Keratinocyte (primary cell): ENCODE data around the gene DENND5A. TPM values are rescaled to one million over a fixed set of nuclear protein-coding genes. Genes with fewer than 3 reads are reported as not detected.
A peak's percentile ranks its signal among the peaks of the same experiment; 100 is the strongest.

Source experiments
- DNase-seq: peaks from one replicate; pipeline ENCODE4 v3.0.0-alpha.2; 2011; ENCODE audit warnings: low read depth, missing footprints, low spot score
- FAIRE-seq: peaks from 2 replicates; lab custom pipeline; 2011; peaks lifted over from hg19 to GRCh38; lab: Jason Lieb, UNC
- H2AFZ ChIP-seq: 2 replicates; pipeline ENCODE4 v1.6.0; 2012; ENCODE audit warnings: low read length, control low read depth, inconsistent platforms; ENCODE audit not compliant: control insufficient read depth
- H3K27ac ChIP-seq: 2 replicates; pipeline ENCODE4 v1.5.1; 2011; ENCODE audit warnings: low read length; ENCODE audit not compliant: control insufficient read depth, insufficient read depth
- H3K27me3 ChIP-seq: 3 replicates; pipeline ENCODE4 v1.6.0; 2011; ENCODE audit warnings: low read length; ENCODE audit not compliant: control insufficient read depth, insufficient read depth; ENCODE audit errors: extremely low read depth
- H3K36me3 ChIP-seq, 2 experiments: 2 replicates in 1 of 2; 3 replicates in 1 of 2; pipeline ENCODE4 v1.5.1; 2011; ENCODE audit warnings: low read length in 2 of 2, mild to moderate bottlenecking in 1 of 2; ENCODE audit not compliant: control insufficient read depth in 2 of 2, insufficient read depth in 2 of 2; ENCODE audit errors: extremely low read depth in 1 of 2
- H3K4me1 ChIP-seq: 3 replicates; pipeline ENCODE4 v1.5.1; 2011; ENCODE audit warnings: low read length; ENCODE audit not compliant: control insufficient read depth, insufficient read depth; ENCODE audit errors: extremely low read depth
- H3K4me2 ChIP-seq: 3 replicates; pipeline ENCODE4 v1.6.0; 2011; ENCODE audit warnings: low read depth, low read length; ENCODE audit not compliant: control insufficient read depth, insufficient read depth; ENCODE audit errors: extremely low read depth
- H3K4me3 ChIP-seq, 3 experiments: fragments of 200-600 bp in 1 of 3; sonication (generic) in 1 of 3; 2 replicates in 2 of 3; 3 replicates in 1 of 3; pipeline ENCODE4 v1.5.1; 2011 to 2016; ENCODE audit warnings: low read length in 3 of 3, mild to moderate bottlenecking in 3 of 3, control low read depth in 2 of 3, inconsistent platforms in 1 of 3, low read depth in 1 of 3, mixed read lengths in 1 of 3, mixed run types in 1 of 3, moderate library complexity in 1 of 3; ENCODE audit not compliant: control insufficient read depth in 2 of 3, insufficient read depth in 2 of 3; ENCODE audit errors: extremely low read depth in 1 of 3
- H3K79me2 ChIP-seq: 2 replicates; pipeline ENCODE4 v1.6.0; 2012; ENCODE audit warnings: low read length; ENCODE audit not compliant: control insufficient read depth, insufficient read depth
- H3K9ac ChIP-seq: 3 replicates; pipeline ENCODE4 v1.6.0; 2011; ENCODE audit warnings: low read length; ENCODE audit not compliant: control insufficient read depth, insufficient read depth; ENCODE audit errors: extremely low read depth
- H3K9me1 ChIP-seq: 3 replicates; pipeline ENCODE4 v1.6.0; 2011; ENCODE audit warnings: low read length; ENCODE audit not compliant: control insufficient read depth, insufficient read depth; ENCODE audit errors: extremely low read depth
- H3K9me3 ChIP-seq: 2 replicates; pipeline ENCODE4 v1.5.1; 2012; ENCODE audit warnings: low read depth, low read length; ENCODE audit not compliant: control insufficient read depth
- H4K20me1 ChIP-seq: 3 replicates; pipeline ENCODE4 v1.6.0; 2011; ENCODE audit warnings: low read length; ENCODE audit not compliant: control insufficient read depth, insufficient read depth; ENCODE audit errors: extremely low read depth
- CTCF ChIP-seq, 3 experiments: IDR thresholded peaks in 1 of 3; conservative IDR thresholded peaks in 1 of 3; optimal IDR thresholded peaks in 1 of 3; 2 replicates in 2 of 3; 3 replicates in 1 of 3; pipeline versions ENCODE3 to v1.5.1; 2011; ENCODE audit warnings: low read length in 3 of 3, mild to moderate bottlenecking in 3 of 3, moderate library complexity in 2 of 3, control low read depth in 1 of 3, inconsistent platforms in 1 of 3; ENCODE audit not compliant: insufficient read depth in 2 of 3; ENCODE audit errors: extremely low read depth in 1 of 3
- EZH2 ChIP-seq: IDR thresholded peaks from one replicate; pipeline ENCODE4 v1.6.1; 2012; ENCODE audit warnings: inconsistent platforms, mild to moderate bottlenecking, low read length, moderate library complexity
- dilution Hi-C: fragments of 300-500 bp; cut with MboI; formaldehyde crosslinking; loops from one replicate; pipeline ENCODE4 v1.7.0; 2020; ENCODE audit warnings: low sequenced_read_pairs; ENCODE audit not compliant: extremely low pct_ligation_motif_present
- polyA plus RNA-seq, 5 experiments: library from polyadenylated mRNA; depleted of rRNA in 3 of 5; stranded (reverse) in 3 of 5; stranded (forward) in 1 of 5; unstranded in 1 of 5; fragments of >200 nt; gene quantifications; 1 replicate in 1 of 5; 2 replicates in 3 of 5; 3 replicates in 1 of 5; pipeline versions ENCODE4 v1.2.1 to v1.2.3, GENCODE V29; 2011 to 2012; ENCODE audit warnings: missing spikeins in 2 of 5, low read depth in 1 of 5, low replicate concordance in 1 of 5

The DENND5A gene
- polyA plus RNA-seq, 1 donor (not counting 4 experiments of a cell fraction or from before 2014, with no cell fraction given) = 49.1 TPM

- H2AFZ ChIP-seq = no peak overlapping the region
- no peak overlapping the region for H3K4me2 ChIP-seq
- no peak for DNase-seq
- H3K4me1 ChIP-seq = no peaks in the 10 kb centered on the region
- H3K36me3 ChIP-seq = peaks cover 6 to 11% of the 10 kb centered on the region in 2 experiments
- no peaks in the 10 kb centered on the region for H3K79me2 ChIP-seq
- no peak for TF ChIP-seq CTCF (optimal IDR thresholded peaks at IDR 0.05 in 1 of 3, IDR thresholded peaks at IDR 0.05 in 1 of 3, conservative IDR thresholded peaks at IDR 0.05 in 1 of 3; ENCODE audit: extremely low read depth in 1 of 3, insufficient read depth in 2 of 3, low read length in 3 of 3)
- no peak for TF ChIP-seq EZH2
- H3K9ac ChIP-seq = no peak overlapping the region
- no peaks in the 10 kb centered on the region for H3K27me3 ChIP-seq
- no peaks in the 10 kb centered on the region for H4K20me1 ChIP-seq
- no peaks in the 10 kb centered on the region for H3K9me1 ChIP-seq
- no peak for FAIRE-seq
- H3K9me3 ChIP-seq = no peaks in the 10 kb centered on the region
- H3K4me3 ChIP-seq = no peak overlapping the region
- H3K27ac ChIP-seq = no peak overlapping the region
- dilution Hi-C loops = no loop called here
Observed at GRCh38 chr11:9285850-9286587, 20.9 kb upstream of the DENND5A start.

- no peak overlapping the region for H3K9ac ChIP-seq
- DNase-seq (no peak), FAIRE-seq (peak; percentile 93)
- H3K36me3 ChIP-seq = peaks cover 0 to 4% of the 10 kb centered on the region in 2 experiments
- H3K27ac ChIP-seq = no peak overlapping the region
- H4K20me1 ChIP-seq = no peaks in the 10 kb centered on the region
- dilution Hi-C loops = no loop called here
- H3K79me2 ChIP-seq = no peaks in the 10 kb centered on the region
- no peaks in the 10 kb centered on the region for H3K27me3 ChIP-seq
- no peaks in the 10 kb centered on the region for H3K9me1 ChIP-seq
- H2AFZ ChIP-seq = no peak overlapping the region
- no peak overlapping the region for H3K4me3 ChIP-seq
- no peak overlapping the region for H3K4me2 ChIP-seq
- TF ChIP-seq CTCF (optimal IDR thresholded peaks at IDR 0.05 in 1 of 3, IDR thresholded peaks at IDR 0.05 in 1 of 3, conservative IDR thresholded peaks at IDR 0.05 in 1 of 3; ENCODE audit: extremely low read depth in 1 of 3, insufficient read depth in 2 of 3, low read length in 3 of 3) (no peak), EZH2 (no peak)
- no peaks in the 10 kb centered on the region for H3K4me1 ChIP-seq
- H3K9me3 ChIP-seq = no peaks in the 10 kb centered on the region
Observed at GRCh38 chr11:9280655-9281301, 15.6 kb upstream of the DENND5A start.
